Measurements from ENCODE around the gene ZFHX3.

- TF ChIP-seq ELF4 (IDR thresholded peaks at IDR 0.05): no peak
- no peak for TF ChIP-seq HDGF (IDR thresholded peaks at IDR 0.05; ENCODE audit: borderline replicate concordance)
- TF ChIP-seq BHLHE40 (IDR thresholded peaks at IDR 0.05; ENCODE audit: borderline replicate concordance): no peak
- TF ChIP-seq FOXM1 (IDR thresholded peaks at IDR 0.05; ENCODE audit: borderline replicate concordance): no peak
- no peak for TF ChIP-seq SP1 (IDR thresholded peaks at IDR 0.05)
- TF ChIP-seq SUZ12 (IDR thresholded peaks at IDR 0.05): no peak
- no peak for TF ChIP-seq CTBP1 (IDR thresholded peaks at IDR 0.05; ENCODE audit: borderline replicate concordance)
- no peak for TF ChIP-seq FOXK2 (IDR thresholded peaks at IDR 0.05)
Measured at GRCh38 chr16:72887537-72887936, 160.4 kb downstream of the ZFHX3 start.
